Left kidney (tissue), 8 donors: Measurements from ENCODE around the gene ASPRV1. TPM values are rescaled to one million over a fixed set of nuclear protein-coding genes. Genes with fewer than 3 reads are reported as not detected.
"Not testable (repeated sequence)": the region's sequence is repeated elsewhere in the genome, so short reads cannot be mapped to it uniquely, and the experiment has no call there.

Experiments used
- DNase-seq: peaks from one replicate; pipeline ENCODE4 v3.0.0-alpha.2; 2013
- long read RNA-seq, 8 donors: transcript quantifications; one replicate each; lab custom pipeline, GENCODE V29; 2026
- polyA plus RNA-seq: library from polyadenylated mRNA; unstranded; fragments of 120-200 nt; gene quantifications from one replicate; pipeline ENCODE4 v1.2.1, GENCODE V29; 2013; ENCODE audit not compliant: insufficient read length

The ASPRV1 gene
- polyA plus RNA-seq: 4.7 TPM
- long read RNA-seq, donor 1, partial matches to known transcripts: 0 of 4 reads
- long read RNA-seq, donor 1, other reads (novel, unspliced or antisense): 0 of 4 reads
- long read RNA-seq, donor 2, partial matches to known transcripts: 0 of 1 reads
- long read RNA-seq, donor 2, other reads (novel, unspliced or antisense): 0 of 1 reads
- long read RNA-seq, donor 3, partial matches to known transcripts: 0 of 3 reads
- long read RNA-seq, donor 3, other reads (novel, unspliced or antisense): 0 of 3 reads
- long read RNA-seq, donor 4, partial matches to known transcripts: 0 of 2 reads
- long read RNA-seq, donor 4, other reads (novel, unspliced or antisense): 0 of 2 reads
- long read RNA-seq, donor 5, partial matches to known transcripts: 0 of 3 reads
- long read RNA-seq, donor 5, other reads (novel, unspliced or antisense): 0 of 3 reads
- long read RNA-seq, donor 6, partial matches to known transcripts: 0 of 3 reads
- long read RNA-seq, donor 6, other reads (novel, unspliced or antisense): 0 of 3 reads
- long read RNA-seq, donor 7, partial matches to known transcripts: 0 of 4 reads
- long read RNA-seq, donor 7, other reads (novel, unspliced or antisense): 0 of 4 reads
- long read RNA-seq, donor 8, partial matches to known transcripts: 0 of 2 reads
- long read RNA-seq, donor 8, other reads (novel, unspliced or antisense): 0 of 2 reads

DNA sequence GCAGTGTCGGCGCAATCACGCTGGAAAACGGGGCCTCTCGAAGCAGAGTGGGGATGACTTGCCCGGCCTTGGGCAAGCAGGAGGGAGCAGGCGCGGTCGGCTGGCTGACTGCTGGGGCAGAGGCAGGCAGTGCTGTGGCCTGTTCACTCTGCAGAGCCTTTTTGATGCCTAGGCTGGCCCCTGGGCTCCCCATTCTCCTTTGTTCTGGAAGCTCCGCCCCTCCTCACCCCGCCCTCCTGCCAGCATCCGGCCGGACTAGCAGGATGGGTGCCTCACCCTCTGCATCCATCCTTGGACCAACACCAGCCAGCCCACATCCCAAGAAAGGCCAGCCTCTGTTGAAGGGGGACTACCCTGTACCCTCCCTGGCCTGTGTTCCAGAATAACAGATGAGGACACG, at the start of gene ASPRV1:
ASPRV1 (minus strand) TSS at position 136 of the 400 bp plus-strand sequence. CDS start 195 bp downstream, outside the sequence.
- DNase-seq: no peak

DNA sequence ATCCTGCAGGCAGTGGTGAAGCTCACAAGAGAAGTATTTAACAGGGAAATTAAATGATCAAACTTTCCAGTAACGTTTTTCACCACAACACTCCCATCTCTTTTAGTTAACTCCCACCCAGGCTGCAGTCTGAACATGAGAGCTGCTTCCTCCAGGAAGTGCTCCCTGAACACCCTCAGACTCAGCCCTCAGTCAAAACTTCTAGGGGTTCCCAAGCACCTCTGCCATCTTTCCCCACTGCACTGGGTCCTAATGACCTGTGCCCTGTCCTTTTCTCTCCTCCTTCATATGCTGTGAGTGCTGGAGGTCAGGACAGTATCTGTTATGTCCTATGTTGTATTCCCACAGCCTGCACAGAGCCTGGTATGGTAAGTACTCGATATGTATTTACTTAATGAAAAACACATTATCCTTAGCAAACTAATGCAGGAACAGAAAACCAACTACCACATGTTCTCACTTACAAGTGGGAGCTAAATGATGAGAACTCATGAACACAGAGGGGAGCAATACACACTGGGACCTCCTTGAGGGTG, 49.2 kb upstream of the ASPRV1 start:
- DNase-seq: no peak

DNA sequence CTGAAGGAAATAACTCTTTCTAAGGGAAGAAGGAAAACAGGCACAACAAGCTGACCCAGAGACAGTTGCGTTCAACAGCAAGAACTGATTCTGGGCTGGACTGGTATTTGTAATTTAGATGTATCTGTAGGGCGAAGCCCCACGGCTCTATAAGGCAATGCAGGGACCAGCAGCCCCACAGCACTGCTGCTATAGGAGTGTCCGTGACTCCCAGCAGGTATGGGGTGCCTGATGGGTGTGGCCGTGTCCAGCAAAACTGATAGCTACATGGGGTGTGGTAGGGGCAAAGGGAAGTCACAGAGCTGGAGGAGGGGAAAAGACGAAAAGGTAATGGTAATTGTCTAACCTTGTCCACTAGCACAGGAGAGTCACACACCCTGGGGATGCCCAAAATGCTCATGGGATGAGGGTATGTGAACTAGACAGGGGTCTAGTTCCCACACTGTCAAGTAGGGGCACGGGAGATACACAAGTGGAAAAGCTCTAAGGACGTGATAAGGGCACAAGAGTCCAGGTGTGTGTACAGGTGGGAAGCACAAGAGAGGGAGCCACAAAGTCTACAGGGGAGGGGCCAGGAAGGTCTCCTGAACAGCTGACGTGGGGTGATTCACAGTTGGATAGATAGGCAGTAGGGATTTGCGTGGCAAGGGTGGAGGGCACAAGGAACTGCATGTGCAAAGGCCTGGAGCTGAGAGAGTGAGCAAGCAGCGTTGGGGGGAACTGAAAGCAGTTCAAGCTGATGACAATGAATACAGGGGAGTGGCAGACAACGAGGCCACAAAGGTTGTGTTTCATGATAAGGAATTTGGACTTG, 48.5 kb upstream of the ASPRV1 start:
- DNase-seq: no peak

DNA sequence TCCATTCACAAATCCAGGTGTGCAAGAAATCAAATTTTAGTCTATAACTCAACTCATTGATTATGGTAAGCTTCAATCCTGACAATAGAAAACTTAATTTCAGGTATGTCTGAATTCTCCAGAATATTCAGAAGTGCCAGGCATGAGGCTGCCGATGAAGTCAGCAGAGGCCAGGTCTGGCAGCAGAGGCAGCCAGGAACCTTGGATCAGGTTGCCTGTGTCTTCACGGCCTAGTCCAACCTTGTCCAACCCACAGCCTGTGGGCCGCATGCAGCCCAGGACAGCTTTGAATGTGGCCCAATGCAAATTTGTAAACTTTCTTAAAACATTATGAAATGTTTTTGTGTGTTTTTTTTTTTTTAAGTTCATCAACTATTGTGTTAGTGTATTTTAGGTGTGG, 46.9 kb upstream of the ASPRV1 start:
- no peak for DNase-seq

DNA sequence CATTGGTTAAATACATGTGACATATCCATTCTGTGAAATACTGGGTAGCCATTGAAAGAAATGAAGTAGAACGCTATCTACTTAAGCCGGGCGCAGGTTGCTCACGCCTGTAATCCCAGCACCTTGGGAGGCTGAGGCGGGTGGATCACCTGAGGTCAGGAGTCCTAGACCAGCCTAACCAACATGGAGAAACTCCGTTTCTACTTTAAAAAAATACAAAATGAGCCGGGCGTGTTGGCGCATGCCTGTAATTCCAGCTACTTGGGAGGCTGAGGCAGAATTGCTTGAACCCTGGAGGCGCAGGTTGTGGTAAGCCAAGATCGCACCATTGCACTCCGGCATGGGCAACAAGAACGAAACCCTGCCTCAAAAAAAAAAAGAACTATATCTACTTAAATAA, 45.7 kb upstream of the ASPRV1 start:
- DNase-seq: no peak

DNA sequence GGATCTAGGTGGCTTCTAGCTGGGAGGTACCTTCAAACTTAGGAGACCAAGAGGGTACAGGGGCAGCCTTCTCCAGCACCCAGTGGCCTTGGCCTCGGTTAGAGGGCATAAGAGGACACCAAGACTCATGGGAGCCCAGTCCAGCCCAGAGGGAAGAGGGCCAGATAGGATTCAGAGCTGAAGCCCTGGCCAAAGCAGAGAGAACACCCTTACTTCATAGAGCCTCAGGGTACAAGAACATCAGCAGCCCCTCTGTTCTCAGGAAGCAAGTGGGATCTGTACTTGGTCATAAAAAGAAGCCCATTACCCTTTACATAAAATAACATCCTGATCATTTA, 45.0 kb upstream of the ASPRV1 start:
- no peak for DNase-seq

DNA sequence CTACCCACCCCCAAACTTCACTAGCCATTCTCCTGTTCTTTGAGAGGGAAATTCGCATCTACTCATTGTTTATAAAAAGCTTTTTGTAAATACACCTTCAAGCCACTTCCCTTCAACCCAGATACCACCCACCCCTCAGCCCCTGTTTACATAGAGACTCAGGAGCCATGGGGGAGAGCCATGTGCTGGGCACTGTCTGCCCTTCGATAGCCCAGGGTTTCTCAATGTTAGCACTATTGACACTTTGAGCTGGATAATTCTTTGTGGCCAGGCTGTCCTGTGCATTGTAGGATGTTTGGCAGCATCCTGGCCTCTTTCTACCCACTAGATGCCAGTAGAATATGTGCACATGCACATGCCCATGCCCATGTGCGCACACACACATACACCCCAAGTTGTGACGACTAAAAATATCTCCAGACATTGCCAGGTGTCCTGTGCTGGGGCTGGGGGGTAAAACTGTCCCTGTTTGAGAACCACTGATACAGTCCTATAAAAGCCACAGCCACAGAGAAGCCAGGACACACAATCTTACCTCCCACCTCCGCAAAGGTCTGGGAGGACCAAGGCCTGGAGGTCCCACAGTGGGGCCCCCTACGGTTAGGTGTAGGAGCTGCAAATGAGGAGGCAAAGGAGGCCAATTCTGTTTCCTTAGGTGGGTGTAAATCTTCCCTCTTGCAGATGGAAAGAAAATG, 44.5 kb upstream of the ASPRV1 start:
- no peak for DNase-seq

DNA sequence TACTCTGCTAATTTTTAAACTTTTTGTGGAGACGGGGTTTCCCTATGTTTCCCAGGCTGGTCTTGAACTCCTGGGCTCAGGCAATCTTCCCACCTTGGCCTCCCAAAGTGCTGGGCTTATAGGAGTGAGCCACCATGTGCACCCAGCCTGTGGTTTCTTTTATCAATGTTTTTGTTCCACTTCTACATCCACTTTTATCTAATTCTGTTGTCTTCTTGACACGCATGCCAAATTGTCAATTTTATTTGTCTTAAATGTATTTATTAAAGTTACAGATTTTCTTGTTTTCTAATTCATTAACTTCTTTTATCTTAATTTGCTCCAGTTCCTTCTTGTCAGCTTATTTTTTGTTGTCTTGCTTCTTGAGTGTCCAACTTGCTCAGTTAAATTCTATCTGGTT, 43.8 kb upstream of the ASPRV1 start:
- no peak for DNase-seq

DNA sequence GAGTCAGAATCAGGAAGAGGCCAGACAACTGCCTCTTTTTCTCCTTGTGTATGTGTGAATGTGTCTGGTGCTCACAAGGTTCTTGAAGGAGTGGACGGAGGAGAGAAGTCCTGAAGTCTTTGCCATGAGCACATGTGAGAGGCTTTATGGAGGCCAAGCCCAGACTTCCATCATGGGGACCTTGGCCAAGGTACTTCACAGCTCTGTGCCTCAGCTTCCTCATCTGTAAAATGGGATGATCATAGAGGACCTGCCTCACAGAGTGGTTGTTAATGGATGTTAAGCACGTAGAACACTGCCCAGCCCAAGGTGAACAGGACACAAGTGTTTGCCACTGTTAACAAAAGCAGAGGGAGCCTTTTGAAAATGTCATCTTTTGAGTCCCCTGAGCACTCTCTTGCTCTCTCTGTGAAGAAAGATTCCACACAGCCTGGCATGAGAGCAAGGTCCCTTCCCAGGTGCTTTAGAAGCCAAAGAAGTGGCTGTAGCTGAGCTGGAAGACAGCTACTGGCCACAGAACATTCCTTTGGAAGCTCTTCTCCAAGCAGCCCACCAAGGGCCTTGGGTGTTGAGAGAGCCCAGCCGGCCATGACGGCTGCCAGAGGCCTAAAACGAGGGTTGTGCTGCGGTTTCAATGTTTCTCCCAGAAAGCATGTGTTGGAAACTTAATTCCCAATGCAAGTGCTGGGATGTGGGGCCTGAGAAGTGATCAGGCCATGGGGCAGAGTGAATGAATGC, 41.8 kb upstream of the ASPRV1 start:
- no peak for DNase-seq

DNA sequence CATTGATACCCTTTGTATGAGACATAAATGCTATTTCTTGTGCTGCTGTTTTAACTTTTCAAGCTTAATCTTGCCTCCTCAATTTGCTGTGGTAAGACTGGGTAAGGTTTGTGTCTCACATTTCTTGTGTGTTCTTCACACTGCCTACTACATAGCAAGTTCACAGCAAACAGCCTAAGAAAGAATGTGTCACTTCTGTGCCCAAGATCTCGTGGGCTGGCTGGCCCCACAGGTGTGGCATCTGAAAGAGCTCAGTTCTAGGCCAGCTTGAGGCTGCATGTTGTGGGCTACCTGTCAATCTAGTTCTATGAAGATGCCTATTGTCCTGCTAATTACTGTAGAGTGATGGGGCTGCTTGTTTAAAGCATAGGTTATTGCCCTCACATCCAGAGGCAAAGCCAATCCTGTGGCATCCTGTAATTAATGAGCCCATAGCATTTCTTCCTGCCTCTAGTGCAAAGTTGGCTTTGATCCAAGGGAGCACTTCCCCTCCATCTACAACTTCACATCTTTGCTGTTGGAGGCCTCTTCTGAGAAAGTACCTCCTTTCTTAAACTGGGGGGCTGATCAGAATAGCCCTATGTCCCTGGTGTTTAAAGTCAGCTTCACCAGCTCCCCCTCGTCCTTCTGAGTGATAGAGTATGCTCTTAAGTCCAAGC, 40.9 kb upstream of the ASPRV1 start:
- no peak for DNase-seq

DNA sequence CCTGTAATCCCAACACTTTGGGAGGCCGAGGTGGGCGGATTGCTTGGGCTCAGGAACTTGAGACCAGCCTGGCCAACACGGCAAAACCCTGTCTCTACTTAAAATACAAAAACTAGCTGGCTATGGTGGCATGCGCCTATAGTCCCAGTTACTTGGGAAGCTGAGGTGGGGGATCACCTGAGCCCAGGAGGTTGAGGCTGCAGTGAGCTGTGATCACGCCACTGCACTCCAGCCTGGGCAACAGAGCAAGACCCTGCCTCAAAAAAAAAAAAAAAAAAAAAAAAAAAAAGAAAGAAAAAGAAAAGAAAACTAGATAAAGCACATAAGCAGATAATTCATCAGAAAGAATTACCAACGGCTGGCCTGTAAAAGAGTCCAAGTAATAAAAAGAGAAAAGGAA, 39.1 kb upstream of the ASPRV1 start:
- not testable (repeated sequence) for DNase-seq

DNA sequence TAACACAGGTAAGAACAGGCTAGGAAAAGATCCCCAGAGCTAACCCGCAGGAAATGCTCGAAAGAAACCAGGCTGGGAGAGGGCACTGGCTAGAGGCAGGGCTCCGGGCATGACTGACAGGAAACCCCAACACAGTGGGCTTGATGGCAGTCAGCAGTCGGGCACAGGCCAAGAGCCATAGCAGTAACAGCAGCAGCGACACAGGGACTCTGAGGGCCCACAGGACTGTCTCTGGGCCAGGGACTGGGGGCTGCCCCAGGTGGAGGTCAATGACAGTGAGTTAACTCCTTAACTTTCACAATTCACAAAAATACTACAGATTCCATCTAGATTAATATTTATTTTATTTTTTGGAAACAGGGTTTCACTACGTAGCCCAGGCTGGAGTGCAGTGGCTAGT, 37.3 kb upstream of the ASPRV1 start:
- DNase-seq: no peak

DNA sequence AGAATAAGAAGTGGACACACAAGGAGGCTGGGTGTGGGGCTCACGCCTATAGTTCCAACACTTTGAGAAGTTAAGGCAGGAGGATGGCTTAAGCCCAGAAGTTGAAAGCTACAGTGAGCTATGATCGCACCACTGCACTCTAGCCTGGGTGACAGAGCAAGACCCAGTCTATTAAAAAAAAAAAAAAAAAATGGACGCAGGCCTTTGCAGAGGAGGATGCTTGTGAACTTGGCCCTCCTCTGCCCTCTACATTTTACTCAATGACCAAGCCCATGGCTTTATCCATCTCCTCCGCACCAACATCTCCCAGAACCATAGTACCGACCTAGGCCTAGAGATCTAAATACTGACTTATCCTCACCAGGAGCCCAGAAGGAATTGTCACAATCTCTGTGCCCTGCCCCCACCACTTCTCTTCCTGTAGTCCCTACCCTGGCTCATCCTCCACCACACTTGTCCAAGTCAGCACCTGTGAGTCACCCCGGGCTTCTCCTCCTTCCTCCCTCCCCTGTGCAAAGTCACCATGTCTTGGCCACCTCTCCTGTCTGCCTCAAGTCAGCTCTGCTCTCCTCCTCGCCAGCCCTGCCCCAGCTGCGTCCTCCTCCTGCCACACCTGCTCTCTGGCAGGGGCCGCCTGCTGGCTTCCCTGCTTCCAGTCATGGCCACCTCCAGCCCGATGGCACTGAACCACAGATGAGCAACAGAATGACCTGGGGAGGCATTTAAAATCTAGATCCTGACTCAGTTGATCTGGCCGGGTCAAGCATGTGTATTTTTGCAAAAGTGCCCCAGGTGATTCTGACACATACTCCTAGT, 35.8 kb upstream of the ASPRV1 start:
- no peak for DNase-seq

DNA sequence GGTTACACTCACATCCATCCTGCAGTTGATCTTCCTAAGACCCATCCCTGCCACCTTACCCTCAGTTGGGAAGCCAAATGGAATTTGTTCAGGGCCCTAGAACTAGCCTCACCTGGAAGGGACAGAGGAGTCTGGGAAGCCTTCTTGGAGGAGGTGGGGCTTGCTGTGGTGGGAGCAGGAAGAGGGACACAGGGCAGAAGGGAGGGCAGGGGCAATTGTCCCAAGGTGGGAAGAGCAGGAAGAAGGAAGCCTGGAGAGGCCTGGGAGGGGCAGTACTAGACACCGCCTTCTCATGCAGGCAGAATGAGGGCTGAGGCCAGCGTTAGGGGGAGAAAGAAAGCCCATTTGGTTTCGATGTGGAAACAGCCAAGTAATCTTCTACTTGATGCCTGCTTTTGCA, 34.1 kb upstream of the ASPRV1 start:
- DNase-seq: no peak

DNA sequence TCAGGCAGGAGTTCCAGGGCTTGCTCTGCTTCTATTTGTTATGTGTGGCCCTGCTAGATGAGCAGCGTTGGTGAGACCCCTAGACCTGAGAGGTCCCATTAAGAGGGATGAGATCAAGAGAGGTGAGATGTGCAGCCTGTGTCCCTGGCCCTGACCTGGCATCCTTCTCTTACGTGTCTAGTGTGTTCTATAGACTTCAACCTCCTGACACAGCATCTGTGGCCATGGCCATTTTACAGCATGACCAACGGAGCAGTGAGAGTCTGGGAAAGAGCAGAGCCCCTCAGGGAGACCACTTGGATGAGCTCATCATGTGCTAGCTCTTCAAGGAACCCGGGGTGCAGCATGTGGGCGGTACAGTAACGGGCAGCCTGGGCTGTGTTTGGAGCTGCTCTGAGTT, 32.7 kb upstream of the ASPRV1 start:
- no peak for DNase-seq

DNA sequence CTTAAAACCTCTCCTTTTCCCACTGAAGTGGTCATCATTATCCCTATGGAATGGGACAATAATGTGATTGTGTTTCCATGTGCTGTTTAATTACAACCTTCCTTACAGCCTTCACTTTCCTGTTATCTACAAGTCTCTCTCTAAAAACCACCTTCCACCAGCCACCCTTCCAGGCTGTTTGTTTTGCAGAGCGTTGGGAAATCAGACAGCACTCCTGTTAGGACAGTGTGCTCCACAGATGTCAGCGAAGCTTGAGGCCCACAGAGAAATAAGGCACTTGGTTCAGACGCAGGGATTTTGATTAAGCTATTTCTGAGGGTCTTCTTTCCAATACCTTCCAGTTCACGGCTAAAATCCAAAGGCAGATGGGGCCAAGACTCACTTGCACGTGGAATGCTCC, 32.3 kb upstream of the ASPRV1 start:
- no peak for DNase-seq

DNA sequence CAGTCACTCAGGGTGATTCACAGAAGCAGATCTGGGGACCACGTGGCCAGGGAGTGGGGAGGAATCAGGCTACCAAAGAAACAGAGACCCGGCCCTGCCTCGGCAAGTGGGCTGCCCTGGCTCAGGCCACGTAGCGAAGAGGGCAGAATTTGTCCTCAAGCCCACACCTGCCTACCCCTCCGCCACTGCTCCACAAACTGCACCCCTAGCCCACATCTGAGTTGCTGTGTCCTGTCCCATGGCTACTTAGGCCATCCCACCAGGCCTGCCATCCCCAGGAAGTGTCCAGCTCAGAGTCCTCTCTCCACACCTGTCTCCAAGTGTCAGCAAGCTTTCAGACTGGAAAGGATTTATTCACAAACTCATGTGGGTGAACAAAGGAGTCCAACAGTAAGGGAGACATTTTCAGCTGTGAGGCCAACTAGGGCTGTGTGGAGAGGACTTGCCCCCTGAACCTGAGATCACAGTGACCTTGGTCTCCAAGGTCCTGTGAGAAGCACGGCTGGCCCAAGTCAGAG, 31.7 kb upstream of the ASPRV1 start:
- DNase-seq: no peak

DNA sequence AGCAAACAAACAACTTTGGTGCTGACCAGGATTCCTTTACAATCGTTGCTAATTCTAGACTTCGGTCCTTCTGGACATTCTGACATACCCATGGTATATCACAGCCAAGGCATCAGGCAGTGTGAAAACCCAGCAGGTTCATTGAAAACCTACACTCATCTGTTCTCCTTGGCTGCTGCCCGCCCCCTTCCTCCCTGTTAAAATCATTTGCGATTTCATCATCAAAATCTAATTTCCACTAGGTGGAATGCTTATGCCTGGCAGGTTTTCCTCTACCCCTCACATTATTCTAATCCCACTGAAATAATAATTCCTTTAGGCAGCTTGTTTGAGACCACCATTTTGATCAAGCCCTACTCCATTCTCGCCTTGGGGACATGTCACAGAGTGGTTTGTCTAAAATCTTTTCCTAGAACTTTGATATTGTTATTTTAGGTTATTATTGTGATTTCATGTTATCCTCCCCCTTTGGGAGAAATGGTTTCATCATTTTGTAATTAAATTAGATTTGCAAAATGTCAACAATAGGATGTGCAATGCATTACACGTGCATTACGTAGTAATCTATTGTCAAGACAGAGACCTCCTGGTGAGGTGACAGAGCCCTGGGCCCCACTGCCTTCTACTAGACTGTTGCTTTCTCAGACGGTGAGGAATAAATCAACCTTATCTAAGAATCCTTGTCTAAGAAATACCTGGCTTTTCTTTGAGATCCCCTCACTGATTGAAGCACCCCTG, 31.0 kb upstream of the ASPRV1 start:
- DNase-seq: no peak
